T-helper 17 cell (primary cell): ENCODE data around the gene NUP188. TPM values are rescaled to one million over a fixed set of nuclear protein-coding genes. Genes with fewer than 3 reads are reported as not detected.

Source experiments
- ATAC-seq: fragments of 150-1000 bp; cut with Tn5 transposase; 2 replicates; pipeline ENCODE4 v1.10.0; 2021; ENCODE audit warnings: mild to moderate bottlenecking, moderate library complexity
- DNase-seq, 3 donors: peaks; one replicate each; pipeline versions ENCODE4 v3.0.0 to v3.0.0-alpha.2; 2020 to 2021
- H3K9me3 ChIP-seq: one replicate; pipeline ENCODE4 v1.7.0; 2013; ENCODE audit warnings: low read length, mild to moderate bottlenecking; ENCODE audit not compliant: control insufficient read depth, poor library complexity, severe bottlenecking
- H3K27ac Mint-ChIP-seq: one replicate; pipeline ENCODE4 v1.8.0; 2022; ENCODE audit warnings: mild to moderate bottlenecking, moderate library complexity, mixed read lengths
- H3K27me3 Mint-ChIP-seq: one replicate; pipeline ENCODE4 v1.8.0; 2022; ENCODE audit warnings: mixed read lengths
- H3K36me3 Mint-ChIP-seq: one replicate; pipeline ENCODE4 v1.8.0; 2022; ENCODE audit warnings: low read depth, mixed read lengths
- H3K4me1 Mint-ChIP-seq: one replicate; pipeline ENCODE4 v1.8.0; 2022; ENCODE audit warnings: mild to moderate bottlenecking, mixed read lengths
- H3K4me3 Mint-ChIP-seq: one replicate; pipeline ENCODE4 v1.8.0; 2022; ENCODE audit warnings: mild to moderate bottlenecking, moderate library complexity, mixed read lengths
- total RNA-seq, 4 donors: library from RNA in 2 of 4; stranded (reverse) in 2 of 4; gene quantifications; one replicate each; pipeline ENCODE4 v1.2.3 and lab custom pipeline; 2022 to 2026

The NUP188 gene
- total RNA-seq, 2 donors from 2014 or later: 62.2 to 75.1 TPM

DNA sequence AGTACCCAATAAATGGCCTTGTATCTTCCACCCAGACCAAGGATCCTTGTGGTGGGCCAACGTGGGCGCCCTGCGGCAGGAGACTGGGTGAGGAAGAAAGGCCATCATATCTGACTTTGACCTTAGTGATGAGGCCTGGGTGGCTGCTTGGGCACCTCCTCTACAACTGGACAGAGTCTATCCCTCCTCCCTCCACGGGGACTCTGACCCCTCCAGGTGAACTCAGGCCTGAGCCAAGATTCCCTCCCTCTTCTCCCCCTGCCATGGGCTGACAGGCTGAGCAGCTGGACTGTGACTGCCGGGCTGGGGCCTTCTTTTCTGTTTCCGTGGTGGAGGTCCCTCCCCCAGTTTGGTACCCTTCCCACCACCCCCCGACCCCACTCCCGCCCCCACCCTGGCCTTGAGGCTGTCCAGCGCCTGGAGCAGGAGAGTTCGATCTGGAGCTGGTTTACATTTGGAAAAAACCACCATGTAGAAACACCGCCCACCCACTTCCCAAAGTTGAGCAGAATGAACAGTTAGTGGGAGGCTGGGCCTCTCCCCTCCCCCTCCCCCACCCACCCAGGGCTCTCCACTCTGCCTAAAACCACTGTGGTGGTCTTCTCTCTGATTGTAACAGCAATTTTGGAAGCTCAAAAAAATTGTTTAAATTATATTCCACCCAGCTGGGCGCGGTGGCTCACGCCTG is 28.0 kb upstream of the NUP188 start:
- ATAC-seq: no peak
- Mint-ChIP-seq H3K36me3 (peaks cover 2% of the 10 kb centered on the region), H3K4me3 (no peak overlapping the region), H3K4me1 (peaks cover 3% of the 10 kb centered on the region), H3K27ac (no peak overlapping the region), H3K27me3 (no peaks in the 10 kb centered on the region)
- no peaks in the 10 kb centered on the region for H3K9me3 ChIP-seq
- no peak for DNase-seq

GRCh38 chr9:128920381-128921058 is 27.0 kb upstream of the NUP188 start, which contains the start of gene PHYHD1:
PHYHD1 (plus strand) TSS chr9:128920982; CDS start chr9:128922324, 1,342 bp downstream.
- ATAC-seq (no peak), DNase-seq (no peak)
- H3K9me3 ChIP-seq: no peaks in the 10 kb centered on the region
- peaks cover 2% of the 10 kb centered on the region for H3K36me3 Mint-ChIP-seq
- peaks cover 3% of the 10 kb centered on the region for H3K4me1 Mint-ChIP-seq
- H3K4me3 Mint-ChIP-seq: no peak within 1 kb of the TSS
- no peaks in the 10 kb centered on the region for H3K27me3 Mint-ChIP-seq
- no peak within 1 kb of the TSS for H3K27ac Mint-ChIP-seq

DNA sequence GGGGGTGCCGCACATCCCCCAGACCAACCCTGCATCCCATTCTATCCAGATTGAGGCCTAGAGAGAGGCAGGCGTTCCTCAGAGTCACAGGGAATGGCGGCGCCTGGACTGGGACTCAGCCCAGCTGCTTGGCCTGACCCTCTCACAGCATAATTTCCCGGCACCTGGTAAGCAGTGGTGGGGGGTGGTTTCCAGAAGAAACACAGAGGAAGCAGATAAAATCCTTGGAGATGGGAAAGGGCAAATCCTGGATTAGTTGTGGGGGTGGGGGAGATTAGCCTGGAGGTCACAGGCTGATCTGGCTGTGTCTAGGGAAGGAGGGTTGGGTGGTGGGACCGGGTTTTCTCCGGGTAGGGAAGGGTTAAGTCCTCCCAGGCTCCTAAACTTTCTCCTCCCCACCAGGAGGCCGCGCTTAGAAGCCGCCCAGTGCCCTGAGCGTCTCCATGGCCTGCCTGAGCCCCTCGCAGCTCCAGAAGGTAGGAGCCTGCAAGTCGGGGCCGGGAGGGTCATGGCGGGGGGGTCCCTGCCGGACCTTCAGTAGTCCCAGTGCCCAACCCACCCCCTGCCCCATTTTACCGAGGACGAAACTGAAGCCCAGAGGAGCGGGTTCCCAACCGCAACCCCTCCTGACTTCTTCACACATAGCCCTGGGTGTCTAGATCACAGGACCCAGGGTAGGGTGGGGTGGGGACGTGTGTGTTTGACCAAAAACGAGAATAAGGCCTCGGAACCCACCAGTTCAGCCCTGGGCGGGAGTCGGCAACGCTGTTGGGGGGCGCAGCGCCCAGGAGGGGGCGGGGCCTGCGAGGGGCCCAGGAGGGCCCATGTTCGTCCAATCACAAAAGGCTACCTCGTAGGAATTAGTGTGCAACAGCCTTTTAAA is 25.4 kb upstream of the NUP188 start:
- ATAC-seq: no peak
- Mint-ChIP-seq H3K36me3 (no peaks in the 10 kb centered on the region), H3K27me3 (no peaks in the 10 kb centered on the region), H3K27ac (no peak overlapping the region), H3K4me1 (peaks cover 2% of the 10 kb centered on the region), H3K4me3 (no peak overlapping the region)
- DNase-seq: no peak
- no peaks in the 10 kb centered on the region for H3K9me3 ChIP-seq

DNA sequence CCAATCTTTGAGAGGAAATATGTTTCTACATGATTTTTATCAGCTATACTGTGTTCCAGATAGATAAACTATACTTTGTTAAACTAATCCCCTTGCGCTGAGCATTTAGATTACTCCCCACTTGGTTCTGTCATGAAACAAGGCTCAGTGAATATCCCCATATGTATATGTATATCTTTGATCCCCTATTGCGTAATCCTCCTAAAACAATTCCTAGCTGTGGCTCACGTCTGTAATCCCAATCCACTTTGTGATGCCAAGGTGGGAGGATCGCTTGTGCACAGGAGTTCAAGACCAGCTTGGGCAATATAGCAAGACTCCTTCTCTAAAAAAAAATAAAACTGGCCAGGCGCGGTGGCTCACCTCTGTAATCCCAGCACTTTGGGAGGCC is 24.0 kb upstream of the NUP188 start:
- no peaks in the 10 kb centered on the region for H3K27me3 Mint-ChIP-seq
- DNase-seq: no peak
- H3K27ac Mint-ChIP-seq: no peak overlapping the region
- no peak overlapping the region for H3K4me3 Mint-ChIP-seq
- no peak for ATAC-seq
- no peaks in the 10 kb centered on the region for H3K9me3 ChIP-seq
- H3K4me1 Mint-ChIP-seq: peaks cover 6% of the 10 kb centered on the region
- H3K36me3 Mint-ChIP-seq: no peaks in the 10 kb centered on the region

GRCh38 chr9:128927731-128928411 is 19.6 kb upstream of the NUP188 start:
- no peaks in the 10 kb centered on the region for H3K9me3 ChIP-seq
- DNase-seq: peak in 2 of 3 donors; percentile 28
- H3K36me3 Mint-ChIP-seq: no peaks in the 10 kb centered on the region
- H3K4me1 Mint-ChIP-seq: peaks cover 6% of the 10 kb centered on the region
- ATAC-seq: peak; percentile 73
- no peak overlapping the region for H3K27ac Mint-ChIP-seq
- peak overlapping the region; percentile 49 for H3K4me3 Mint-ChIP-seq
- no peaks in the 10 kb centered on the region for H3K27me3 Mint-ChIP-seq

- DNase-seq (no peak), ATAC-seq (no peak)
- Mint-ChIP-seq H3K4me1 (peaks cover 6% of the 10 kb centered on the region), H3K4me3 (no peak overlapping the region), H3K27ac (no peak overlapping the region), H3K36me3 (no peaks in the 10 kb centered on the region), H3K27me3 (no peaks in the 10 kb centered on the region)
- H3K9me3 ChIP-seq: no peaks in the 10 kb centered on the region
These were observed 18.9 kb upstream of the NUP188 start for GRCh38 chr9:128928624-128929023.

DNA sequence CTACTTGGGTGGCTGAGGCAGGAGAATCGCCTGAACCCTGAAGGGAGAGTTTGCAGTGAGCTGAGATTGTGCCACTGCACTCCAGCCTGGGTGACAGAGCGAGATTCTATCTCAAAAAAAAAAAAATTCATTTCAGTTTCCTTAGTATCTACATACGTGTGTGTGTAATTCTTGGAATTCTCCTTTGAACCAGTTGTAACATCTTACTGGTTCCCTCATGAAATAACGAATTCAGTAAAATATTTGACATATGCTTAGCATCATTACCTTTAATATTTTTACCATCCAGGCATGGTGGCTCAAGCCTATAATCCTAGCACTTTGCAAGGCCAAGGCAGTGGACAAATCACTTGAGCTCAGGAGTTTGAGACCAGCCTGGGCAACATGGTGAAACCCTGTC is 17.9 kb upstream of the NUP188 start:
- DNase-seq (no peak), ATAC-seq (no peak)
- no peaks in the 10 kb centered on the region for H3K27me3 Mint-ChIP-seq
- H3K27ac Mint-ChIP-seq: no peak overlapping the region
- H3K4me1 Mint-ChIP-seq: peaks cover 6% of the 10 kb centered on the region
- no peak overlapping the region for H3K4me3 Mint-ChIP-seq
- no peaks in the 10 kb centered on the region for H3K9me3 ChIP-seq
- no peaks in the 10 kb centered on the region for H3K36me3 Mint-ChIP-seq

- DNase-seq (no peak), ATAC-seq (no peak)
- Mint-ChIP-seq H3K36me3 (no peaks in the 10 kb centered on the region), H3K27me3 (no peaks in the 10 kb centered on the region), H3K4me3 (no peak overlapping the region), H3K27ac (no peak overlapping the region), H3K4me1 (no peaks in the 10 kb centered on the region)
- H3K9me3 ChIP-seq: no peaks in the 10 kb centered on the region
These were observed 13.8 kb upstream of the NUP188 start for GRCh38 chr9:128933731-128934130.

DNA sequence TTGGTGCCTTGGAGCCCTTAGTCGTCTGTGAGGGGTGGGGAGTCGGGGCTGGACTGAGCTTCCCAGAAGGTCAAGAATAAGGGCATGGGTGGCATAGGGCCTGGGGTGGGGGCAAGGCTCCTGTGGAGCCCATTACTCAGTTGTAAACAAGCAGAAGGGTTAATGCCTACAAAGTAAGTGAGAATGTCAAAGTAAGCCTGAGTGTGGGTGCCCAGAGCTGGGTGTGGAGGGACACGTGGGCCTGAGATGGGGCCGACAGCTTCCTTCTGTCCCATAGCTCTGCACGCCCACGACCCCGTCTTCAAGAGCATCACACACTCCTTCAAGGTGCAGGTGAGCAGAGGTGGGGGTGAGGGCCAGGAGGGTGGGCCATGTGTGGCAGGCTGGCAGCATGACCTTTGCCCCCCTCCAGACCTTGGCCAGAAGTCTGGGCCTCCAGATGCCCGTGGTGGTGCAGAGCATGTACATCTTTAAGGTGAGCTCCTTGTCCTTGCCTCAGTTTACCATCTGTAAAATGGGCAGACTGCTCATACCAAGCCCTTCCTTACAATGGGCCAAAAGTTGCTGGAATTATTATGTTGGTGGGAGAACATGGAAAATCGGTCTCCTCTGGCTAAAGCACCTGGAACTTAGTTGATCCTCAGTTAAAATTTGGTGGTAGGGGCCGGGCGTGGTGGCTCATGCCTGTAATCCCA is 11.2 kb upstream of the NUP188 start:
- no peaks in the 10 kb centered on the region for H3K9me3 ChIP-seq
- Mint-ChIP-seq H3K27me3 (no peaks in the 10 kb centered on the region), H3K4me3 (no peak overlapping the region), H3K27ac (no peak overlapping the region), H3K4me1 (no peaks in the 10 kb centered on the region), H3K36me3 (no peaks in the 10 kb centered on the region)
- ATAC-seq: no peak
- DNase-seq: no peak

GRCh38 chr9:128937310-128938165 is 10.0 kb upstream of the NUP188 start:
- Mint-ChIP-seq H3K4me1 (no peaks in the 10 kb centered on the region), H3K36me3 (no peaks in the 10 kb centered on the region), H3K27ac (no peak overlapping the region), H3K27me3 (no peaks in the 10 kb centered on the region), H3K4me3 (no peak overlapping the region)
- no peak for ATAC-seq
- no peak for DNase-seq
- no peaks in the 10 kb centered on the region for H3K9me3 ChIP-seq

DNA sequence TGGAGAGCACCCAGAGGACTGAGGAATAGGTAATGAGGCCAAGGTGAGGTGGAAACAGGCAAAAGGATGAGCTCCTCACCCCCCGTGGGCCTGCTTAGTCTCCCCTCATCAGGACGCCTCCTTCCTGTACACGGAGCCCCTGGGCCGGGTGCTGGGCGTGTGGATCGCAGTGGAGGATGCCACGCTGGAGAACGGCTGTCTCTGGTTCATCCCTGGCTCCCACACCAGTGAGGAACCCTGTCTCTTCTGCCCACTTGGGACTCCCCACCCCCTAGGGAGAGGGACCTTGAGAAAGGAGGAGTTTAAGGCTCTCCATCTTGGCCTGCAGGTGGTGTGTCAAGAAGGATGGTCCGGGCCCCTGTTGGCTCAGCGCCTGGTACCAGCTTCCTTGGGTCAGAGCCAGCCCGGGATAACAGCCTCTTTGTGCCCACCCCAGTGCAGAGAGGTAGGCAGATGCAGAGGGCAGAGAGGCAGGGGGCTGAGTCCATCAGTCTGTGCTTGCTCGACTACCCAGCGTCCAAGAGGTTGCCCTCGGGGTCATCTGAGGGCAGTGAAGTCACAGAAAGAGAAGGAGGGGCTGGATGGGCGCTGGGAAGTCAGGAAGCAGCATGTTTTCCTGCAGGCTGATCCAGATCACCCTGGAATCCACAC is 7.1 kb upstream of the NUP188 start:
- H3K4me3 Mint-ChIP-seq: no peak overlapping the region
- DNase-seq (no peak), ATAC-seq (no peak)
- H3K9me3 ChIP-seq: no peaks in the 10 kb centered on the region
- no peaks in the 10 kb centered on the region for H3K4me1 Mint-ChIP-seq
- H3K36me3 Mint-ChIP-seq: no peaks in the 10 kb centered on the region
- no peaks in the 10 kb centered on the region for H3K27me3 Mint-ChIP-seq
- no peak overlapping the region for H3K27ac Mint-ChIP-seq
